Ovary (tissue), 9 donors: ENCODE results near the gene C3. TPM values are rescaled to one million over a fixed set of nuclear protein-coding genes. Genes with fewer than 3 reads are reported as not detected.
"Not testable (repeated sequence)": the region's sequence is repeated elsewhere in the genome, so short reads cannot be mapped to it uniquely, and the experiment has no call there.

Experiments
- DNase-seq, 5 donors: peaks; one replicate each; pipeline ENCODE4 v3.0.0-alpha.2; 2019 to 2020
- H3K27ac ChIP-seq, 2 donors: fragments of 200-600 bp; one replicate each; pipeline versions ENCODE4 v1.5.1 to v1.8.0; 2019 to 2022
- H3K27me3 ChIP-seq: fragments of 200-600 bp; one replicate; pipeline ENCODE4 v1.8.0; 2022
- H3K36me3 ChIP-seq: fragments of 200-600 bp; sonication (generic); one replicate; pipeline ENCODE4 v1.5.1; 2019
- H3K4me1 ChIP-seq: one replicate; pipeline ENCODE4 v1.8.1; 2013; ENCODE audit warnings: mild to moderate bottlenecking, moderate library complexity; ENCODE audit not compliant: insufficient read depth
- H3K4me3 ChIP-seq: fragments of 200-600 bp; sonication (generic); one replicate; pipeline ENCODE4 v1.5.1; 2017
- H3K9me3 ChIP-seq, 2 donors: fragments of 200-600 bp in 1 of 2; sonication (generic) in 1 of 2; one replicate each; pipeline versions ENCODE4 v1.5.1 to v1.8.1; 2013 to 2019; ENCODE audit warnings: mild to moderate bottlenecking in 1 of 2, moderate library complexity in 1 of 2
- EP300 ChIP-seq: sonication (generic); formaldehyde crosslinking; IDR thresholded peaks from one replicate; pipeline ENCODE4 v1.6.1; 2017; ENCODE audit warnings: antibody characterized with exemption
- POLR2A ChIP-seq: fragments of 450-650 bp; IDR thresholded peaks from one replicate; pipeline ENCODE4 v1.6.1; 2017; ENCODE audit warnings: antibody characterized with exemption, mild to moderate bottlenecking, moderate library complexity
- WGBS, 3 donors: extraction: QIAGEN DNeasy Blood & Tissue Kit in 1 of 3; methylation state at CpG; one replicate each; pipeline versions ENCODE4 v1.1.5 to v1.1.7; 2013 to 2017; 5-methylcytosine and 5-hydroxymethylcytosine counted together
- intact Hi-C, 4 donors: fragments of 100-400 bp; cut with DNase I; formaldehyde crosslinking; loops; one replicate each; pipeline versions ENCODE4 v1.11.0 to v1.15.1; 2022 to 2023
- polyA plus RNA-seq, 2 donors: library from polyadenylated mRNA; stranded (reverse); fragments of 200-250 nt in 1 of 2; fragments of 350-450 nt in 1 of 2; fragmentation: Illumina TruSeq in 1 of 2; extraction: RNeasy Lipid Tissue Mini Kit (QIAGEN cat#74804) in 1 of 2; gene quantifications; one replicate each; pipeline ENCODE4 v1.2.3, GENCODE V29; 2013 to 2014
- total RNA-seq, 7 donors: library from RNA; depleted of rRNA in 2 of 7; stranded (reverse); fragments of >200 nt in 2 of 7; fragmentation: NEBNext Ultra II Directional in 3 of 7; extraction: Animal tissue kit (Norgen Biotek cat#: 25700) in 3 of 7; gene quantifications; one replicate each; pipeline versions ENCODE4 v1.1.0 to v1.2.4, GENCODE V29; 2016 to 2023
- TF ChIP-seq, protein P1 (sequence below), 3 donors: fragments of 450-650 bp in 2 of 3; fragments of 200-600 bp in 1 of 3; IDR thresholded peaks; one replicate each; pipeline versions ENCODE4 v1.5.1 to v1.8.0; 2016 to 2022; ENCODE audit warnings: antibody characterized with exemption in 3 of 3, mild to moderate bottlenecking in 1 of 3
- donor health status: DM: no; HTN: no; CAD: no; lungs with moderate emphysema.
- donor health status: DM: no; HTN: no; CAD: no.
- donor health status: Bipolar disorder and iron deficiency.
- donor health status: DM: yes; HTN: yes; CAD: no.
- donor health status: DM: no; HTN: no; CAD: no.
- donor health status: DM: yes; HTN: yes; CAD: no.

Gene C3
- total and polyA plus RNA-seq, 9 donors, result 130 to 3,887 (median 1,173) TPM

DNA sequence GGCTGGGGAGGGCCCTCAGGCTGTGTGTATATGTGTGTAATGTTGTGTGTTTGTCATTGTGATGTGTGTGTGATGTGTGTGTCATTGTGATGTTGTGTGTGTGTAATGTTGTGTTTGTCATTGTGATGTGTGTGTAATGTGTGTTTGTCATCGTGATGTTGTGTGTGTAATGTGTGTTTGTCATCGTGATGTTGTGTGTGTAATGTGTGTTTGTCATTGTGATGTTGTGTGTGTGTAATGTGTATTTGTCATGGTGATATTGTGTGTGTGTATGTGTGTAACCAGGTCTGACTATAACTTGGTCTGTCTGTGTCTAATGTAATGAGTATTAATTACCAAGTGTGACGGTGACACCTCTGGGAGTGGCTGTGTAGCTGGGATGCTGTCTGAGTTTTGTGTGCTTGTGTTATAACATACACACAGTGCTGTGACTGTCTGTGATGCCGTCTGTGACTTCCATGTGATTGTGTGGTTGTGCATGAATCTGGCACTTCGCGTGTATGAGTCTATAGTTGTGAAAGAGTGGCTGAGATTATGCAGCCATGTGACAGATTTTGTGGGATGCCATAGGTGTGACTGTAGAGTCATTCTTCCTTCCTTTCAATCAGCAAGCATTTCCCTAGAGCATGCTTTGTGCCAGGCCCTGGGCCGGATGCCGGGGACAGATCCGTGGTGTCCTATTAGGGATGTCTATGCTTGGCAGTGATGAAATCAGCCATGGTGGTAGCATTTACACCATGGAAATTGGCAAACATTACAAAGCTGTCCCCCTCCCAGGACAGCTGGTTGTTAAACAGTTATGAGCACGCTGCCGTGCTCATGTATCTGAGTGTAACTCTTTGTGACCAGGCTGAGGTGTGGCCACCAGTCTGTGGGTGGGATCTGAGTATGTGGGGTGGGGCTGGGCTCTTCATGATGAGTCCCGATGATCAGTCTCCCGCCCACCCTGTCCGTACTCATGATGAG lies 56.9 kb downstream of the C3 start:
- WGBS, 3 donors, result 77 to 85% (median 80%) methylated on average over 14 of the region's 14 CpGs
- H3K9me3 ChIP-seq, result no peaks in the 10 kb centered on the region
- H3K4me1 ChIP-seq, result no peaks in the 10 kb centered on the region
- H3K4me3 ChIP-seq, result no peak overlapping the region
- no peak for DNase-seq
- H3K27ac ChIP-seq, result no peak overlapping the region
- no peaks in the 10 kb centered on the region for H3K36me3 ChIP-seq
- intact Hi-C loops, result no loop called here
- no peak for TF ChIP-seq EP300
- no peak for TF ChIP-seq POLR2A
- TF ChIP-seq, protein P1, sequence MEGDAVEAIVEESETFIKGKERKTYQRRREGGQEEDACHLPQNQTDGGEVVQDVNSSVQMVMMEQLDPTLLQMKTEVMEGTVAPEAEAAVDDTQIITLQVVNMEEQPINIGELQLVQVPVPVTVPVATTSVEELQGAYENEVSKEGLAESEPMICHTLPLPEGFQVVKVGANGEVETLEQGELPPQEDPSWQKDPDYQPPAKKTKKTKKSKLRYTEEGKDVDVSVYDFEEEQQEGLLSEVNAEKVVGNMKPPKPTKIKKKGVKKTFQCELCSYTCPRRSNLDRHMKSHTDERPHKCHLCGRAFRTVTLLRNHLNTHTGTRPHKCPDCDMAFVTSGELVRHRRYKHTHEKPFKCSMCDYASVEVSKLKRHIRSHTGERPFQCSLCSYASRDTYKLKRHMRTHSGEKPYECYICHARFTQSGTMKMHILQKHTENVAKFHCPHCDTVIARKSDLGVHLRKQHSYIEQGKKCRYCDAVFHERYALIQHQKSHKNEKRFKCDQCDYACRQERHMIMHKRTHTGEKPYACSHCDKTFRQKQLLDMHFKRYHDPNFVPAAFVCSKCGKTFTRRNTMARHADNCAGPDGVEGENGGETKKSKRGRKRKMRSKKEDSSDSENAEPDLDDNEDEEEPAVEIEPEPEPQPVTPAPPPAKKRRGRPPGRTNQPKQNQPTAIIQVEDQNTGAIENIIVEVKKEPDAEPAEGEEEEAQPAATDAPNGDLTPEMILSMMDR (IDR thresholded peaks at IDR 0.05), result no peak
- H3K27me3 ChIP-seq, result no peaks in the 10 kb centered on the region

DNA sequence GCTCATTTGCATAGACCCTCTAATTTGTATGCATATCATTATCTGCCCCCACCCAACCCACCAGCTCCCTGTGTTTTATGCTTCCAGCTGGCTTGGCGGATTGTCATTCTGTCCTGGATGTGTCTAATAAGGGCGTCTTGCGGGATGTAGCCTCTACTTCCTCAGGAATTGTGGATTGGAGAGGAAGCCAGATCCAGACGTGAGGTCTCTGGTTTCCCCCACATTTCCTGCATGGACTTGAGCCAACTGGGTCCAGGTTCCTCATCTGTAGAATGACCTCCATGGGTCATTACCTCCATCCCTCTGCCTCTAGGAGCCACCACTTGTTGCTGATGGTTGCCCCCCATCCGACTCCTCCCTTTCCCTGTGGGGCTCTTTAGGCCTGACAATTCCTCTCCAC lies 57.7 kb downstream of the C3 start:
- TF ChIP-seq EP300 (no peak), POLR2A (no peak)
- TF ChIP-seq, protein P1 (IDR thresholded peaks at IDR 0.05), result no peak
- H3K4me3 ChIP-seq, result no peak overlapping the region
- DNase-seq, result no peak
- no peaks in the 10 kb centered on the region for H3K4me1 ChIP-seq
- intact Hi-C loops, result no loop called here
- no peak overlapping the region for H3K27ac ChIP-seq
- WGBS, 3 donors, result 80 to 88% (median 82%) methylated on average over 5 of the region's 5 CpGs
- H3K9me3 ChIP-seq, result no peaks in the 10 kb centered on the region
- no peaks in the 10 kb centered on the region for H3K27me3 ChIP-seq
- H3K36me3 ChIP-seq, result no peaks in the 10 kb centered on the region

- H3K4me3 ChIP-seq, H3K36me3 ChIP-seq, DNase-seq, H3K27ac ChIP-seq, H3K4me1 ChIP-seq, H3K27me3 ChIP-seq, H3K9me3 ChIP-seq, intact Hi-C loops: not testable (repeated sequence)
- WGBS, 3 donors, result 24 to 31% (median 25%) methylated on average over 10 of the region's 10 CpGs
Measured at GRCh38 chr19:6661509-6662244, 58.8 kb downstream of the C3 start.

GRCh38 chr19:6660930-6661329 lies 59.5 kb downstream of the C3 start:
- Histone ChIP-seq H3K4me3 (no peak overlapping the region), H3K27me3 (no peaks in the 10 kb centered on the region), H3K9me3 (no peaks in the 10 kb centered on the region), H3K4me1 (no peaks in the 10 kb centered on the region), H3K27ac (no peak overlapping the region), H3K36me3 (no peaks in the 10 kb centered on the region)
- peak in 3 of 5 donors; percentile 17 to 35 (median 22) for DNase-seq
- WGBS, 3 donors, result 9 to 26% (median 14%) methylated on average over 20 of the region's 20 CpGs
- intact Hi-C loops, result no loop called here
- TF ChIP-seq POLR2A (no peak), EP300 (no peak)
- TF ChIP-seq, protein P1 (IDR thresholded peaks at IDR 0.05), result no peak

GRCh38 chr19:6656390-6656789 lies 64.1 kb downstream of the C3 start:
- H3K27me3 ChIP-seq, H3K4me3 ChIP-seq, H3K27ac ChIP-seq, H3K36me3 ChIP-seq, intact Hi-C loops, H3K9me3 ChIP-seq, H3K4me1 ChIP-seq, DNase-seq: not testable (repeated sequence)
- 39 to 41% (median 39%) methylated on average over 9 of the region's 9 CpGs for WGBS, 3 donors
